Natural killer cell (primary cell): ENCODE results near the gene RRP36. TPM values are rescaled to one million over a fixed set of nuclear protein-coding genes. Genes with fewer than 3 reads are reported as not detected.
A peak's percentile ranks its signal among the peaks of the same experiment; 100 is the strongest.

Experiments
- ATAC-seq, 3 donors: fragments of 150-1000 bp in 2 of 3; fragments of 200-7000 bp in 1 of 3; cut with Tn5 transposase; 1 replicate in 1 of 3; 2 replicates in 2 of 3; pipeline ENCODE4 v1.10.0; 2021; ENCODE audit warnings: mild to moderate bottlenecking in 2 of 3, moderate library complexity in 2 of 3
- DNase-seq, 2 donors: peaks; one replicate each; pipeline versions ENCODE4 v3.0.0 to v3.0.0-alpha.2; 2013 to 2021; ENCODE audit warnings: mixed read lengths in 1 of 2
- H3K27ac ChIP-seq: one replicate; pipeline ENCODE4 v1.5.1; 2013; ENCODE audit warnings: mild to moderate bottlenecking, low read length
- H3K27me3 ChIP-seq: one replicate; pipeline ENCODE4 v1.6.1; 2013; ENCODE audit warnings: low read length; ENCODE audit not compliant: control insufficient read depth, insufficient read depth
- H3K36me3 ChIP-seq: one replicate; pipeline ENCODE4 v1.6.1; 2013; ENCODE audit warnings: low read length; ENCODE audit not compliant: control insufficient read depth, insufficient read depth
- H3K4me1 ChIP-seq: one replicate; pipeline ENCODE4 v1.6.1; 2013; ENCODE audit warnings: low read length; ENCODE audit not compliant: control insufficient read depth, insufficient read depth
- H3K4me3 ChIP-seq: one replicate; pipeline ENCODE4 v1.5.1; 2013; ENCODE audit warnings: low read length
- H3K9me3 ChIP-seq: one replicate; pipeline ENCODE4 v1.6.1; 2013; ENCODE audit warnings: low read length; ENCODE audit not compliant: control insufficient read depth, insufficient read depth
- H3K27ac Mint-ChIP-seq, 2 donors: one replicate each; pipeline ENCODE4 v1.8.0; 2022; ENCODE audit warnings: mild to moderate bottlenecking in 2 of 2, mixed read lengths in 2 of 2, moderate library complexity in 1 of 2
- H3K27me3 Mint-ChIP-seq, 2 donors: one replicate each; pipeline ENCODE4 v1.8.0; 2022; ENCODE audit warnings: low read depth in 2 of 2, mixed read lengths in 2 of 2
- H3K36me3 Mint-ChIP-seq: one replicate; pipeline ENCODE4 v1.8.0; 2022; ENCODE audit warnings: mixed read lengths
- H3K4me1 Mint-ChIP-seq, 2 donors: one replicate each; pipeline ENCODE4 v1.8.0; 2022; ENCODE audit warnings: mixed read lengths in 2 of 2
- H3K4me3 Mint-ChIP-seq: one replicate; pipeline ENCODE4 v1.8.0; 2022; ENCODE audit warnings: mild to moderate bottlenecking, moderate library complexity, mixed read lengths
- H3K9me3 Mint-ChIP-seq, 2 donors: one replicate each; pipeline ENCODE4 v1.8.0; 2022; ENCODE audit warnings: mixed read lengths in 2 of 2
- CTCF ChIP-seq: fragments of 200-600 bp; IDR thresholded peaks from one replicate; pipeline ENCODE4 v1.8.0; 2022; ENCODE audit warnings: antibody characterized with exemption
- WGBS: methylation state at CpG from one replicate; pipeline ENCODE4 v1.1.7; 2013; ENCODE audit warnings: missing lambda C conversion rate; ENCODE audit not compliant: insufficient coverage; 5-methylcytosine and 5-hydroxymethylcytosine counted together
- intact Hi-C: fragments of 100-400 bp; cut with micrococcal nuclease; formaldehyde crosslinking; loops from one replicate; pipeline ENCODE4 v1.14.2; 2022
- total RNA-seq, 4 donors: library from RNA; stranded (reverse); fragments of 120-200 nt in 1 of 4; gene quantifications; one replicate each; pipeline versions ENCODE4 v1.2.3 to v1.2.4, GENCODE V29; 2013 to 2022

RRP36 gene
- total RNA-seq, 3 donors from 2014 or later (not counting 1 experiment from before 2014, with no cell fraction given) = 33.1 to 43.9 (median 38.7) TPM

- DNase-seq (no peak), ATAC-seq (no peak)
- Mint-ChIP-seq H3K4me3 (peak overlapping the region; percentile 58), H3K9me3 (no peaks in the 10 kb centered on the region), H3K36me3 (peaks cover 11% of the 10 kb centered on the region), H3K27ac (no peak overlapping the region), H3K27me3 (peaks cover 0 to 6% of the 10 kb centered on the region in 2 donors), H3K4me1 (no peaks in the 10 kb centered on the region)
- Histone ChIP-seq H3K27ac (no peak overlapping the region), H3K27me3 (peaks cover 10% of the 10 kb centered on the region), H3K9me3 (no peaks in the 10 kb centered on the region), H3K4me1 (peaks cover 20% of the 10 kb centered on the region), H3K4me3 (no peak overlapping the region), H3K36me3 (peaks cover 6% of the 10 kb centered on the region)
- 90% methylated on average over 5 of the region's 6 CpGs for WGBS
- TF ChIP-seq CTCF = no peak
- intact Hi-C loops = no loop called here
Observed at GRCh38 chr6:43074847-43075669, 53.6 kb downstream of the RRP36 start.

GRCh38 chr6:43075670-43076463 is 54.4 kb downstream of the RRP36 start, which contains the start of gene PTK7:
PTK7 (plus strand) TSS chr6:43076314; CDS start chr6:43076489, 175 bp downstream.
- no peaks in the 10 kb centered on the region for H3K9me3 Mint-ChIP-seq
- H3K4me3 ChIP-seq = peak within 1 kb of the TSS; percentile 40
- 5% methylated on average over 60 of the region's 60 CpGs for WGBS
- no peak within 1 kb of the TSS for H3K27ac Mint-ChIP-seq
- no peaks in the 10 kb centered on the region for H3K9me3 ChIP-seq
- H3K4me1 ChIP-seq = peaks cover 20% of the 10 kb centered on the region
- ATAC-seq (peak in 2 of 3 donors; percentile 64 to 73), DNase-seq (peak in 1 of 2 donors; percentile 55)
- no peak for TF ChIP-seq CTCF
- intact Hi-C loops = no loop called here
- H3K4me1 Mint-ChIP-seq = no peaks in the 10 kb centered on the region
- H3K36me3 Mint-ChIP-seq = peaks cover 11% of the 10 kb centered on the region
- H3K27ac ChIP-seq = no peak within 1 kb of the TSS
- H3K27me3 Mint-ChIP-seq = peaks cover 0 to 6% of the 10 kb centered on the region in 2 donors
- H3K36me3 ChIP-seq = peaks cover 6% of the 10 kb centered on the region
- peak within 1 kb of the TSS; percentile 80 for H3K4me3 Mint-ChIP-seq
- H3K27me3 ChIP-seq = peaks cover 10% of the 10 kb centered on the region

- ATAC-seq (peak in 2 of 3 donors; percentile 27 to 36), DNase-seq (no peak)
- H3K4me3 Mint-ChIP-seq = peak overlapping the region; percentile 80
- Histone ChIP-seq H3K27ac (no peak overlapping the region), H3K4me1 (peaks cover 20% of the 10 kb centered on the region), H3K36me3 (peaks cover 6% of the 10 kb centered on the region), H3K27me3 (peaks cover 10% of the 10 kb centered on the region), H3K9me3 (no peaks in the 10 kb centered on the region), H3K4me3 (peak overlapping the region; percentile 40)
- TF ChIP-seq CTCF = no peak
- intact Hi-C loops = no loop called here
- H3K27ac Mint-ChIP-seq = no peak overlapping the region
- peaks cover 11% of the 10 kb centered on the region for H3K36me3 Mint-ChIP-seq
- H3K9me3 Mint-ChIP-seq = no peaks in the 10 kb centered on the region
- H3K4me1 Mint-ChIP-seq = no peaks in the 10 kb centered on the region
- WGBS = 1% methylated on average over 72 of the region's 72 CpGs
- H3K27me3 Mint-ChIP-seq = peaks cover 0 to 9% of the 10 kb centered on the region in 2 donors
Observed at GRCh38 chr6:43076464-43077332, 55.3 kb downstream of the RRP36 start.
